Loucy (cell line): ENCODE data around the gene WFDC8.
A peak's percentile ranks its signal among the peaks of the same experiment; 100 is the strongest.

ENCODE experiments used
- CTCF ChIP-seq: fragments of 200-600 bp; sonication (generic); conservative IDR thresholded peaks from 2 replicates; pipeline ENCODE4 v1.5.1; 2014; ENCODE audit warnings: mild to moderate bottlenecking, antibody characterized with exemption, low read length
- EZH2phosphoT487 ChIP-seq: fragments of 200-600 bp; IDR thresholded peaks from 2 replicates; pipeline ENCODE4 v1.6.1; 2018; ENCODE audit warnings: antibody characterized with exemption, mild to moderate bottlenecking, moderate library complexity, borderline replicate concordance

- peak; percentile 99 for TF ChIP-seq CTCF
- TF ChIP-seq EZH2phosphoT487 = no peak
Measured at GRCh38 chr20:45592574-45593189, 13.6 kb upstream of the WFDC8 start.
